ENCODE measurements around the gene AFAP1.

AFAP1 gene

GRCh38 chr4:7960790-7961655 lies 21.4 kb upstream of the AFAP1 start:
- no peak overlapping the region for H2AFZ ChIP-seq (ENCODE audit: insufficient read depth, low read length, poor library complexity)
- H2BK12ac ChIP-seq (ENCODE audit: low read length): no peak overlapping the region
- no peak overlapping the region for H3K27ac ChIP-seq (ENCODE audit: low read depth, low read length)
- no peak overlapping the region for H3K14ac ChIP-seq (ENCODE audit: low read length)
- no peak overlapping the region for H2AK5ac ChIP-seq (ENCODE audit: low read length)
- no peak overlapping the region for H3K9ac ChIP-seq (ENCODE audit: low read length)
- no peak overlapping the region for H4K8ac ChIP-seq (ENCODE audit: low read depth, low read length)
- H3K79me1 ChIP-seq (ENCODE audit: low read length): peaks cover 2% of the 10 kb centered on the region
- no peaks in the 10 kb centered on the region for H3K79me2 ChIP-seq (ENCODE audit: control insufficient read depth, insufficient read depth, low read length, poor library complexity)
- H4K12ac ChIP-seq (ENCODE audit: low read depth, low read length): no peak overlapping the region
- peaks cover 19 to 27% of the 10 kb centered on the region in 2 experiments for H3K4me1 ChIP-seq (ENCODE audit: control insufficient read depth in 1 of 2, insufficient read depth in 2 of 2, low read length in 2 of 2)
- no peak overlapping the region for H3K4me3 ChIP-seq (ENCODE audit: low read depth, low read length)
- DNase-seq: peak; percentile 77 to 85
- H2BK120ac ChIP-seq (ENCODE audit: insufficient read depth, low read length, poor library complexity): no peak overlapping the region
- peaks cover 3% of the 10 kb centered on the region for H3K9me3 ChIP-seq (ENCODE audit: insufficient read depth, low read depth, low read length)
- no peak overlapping the region for H3K4ac ChIP-seq (ENCODE audit: low read depth, low read length)
- no peak overlapping the region for H3K23ac ChIP-seq (ENCODE audit: low read length)
- no peak overlapping the region for H4K91ac ChIP-seq (ENCODE audit: low read depth, low read length)
- H3K27me3 ChIP-seq (ENCODE audit: insufficient read depth, low read length): no peaks in the 10 kb centered on the region
- no peak overlapping the region for H2BK5ac ChIP-seq (ENCODE audit: low read depth, low read length, poor library complexity)
- H3K18ac ChIP-seq (ENCODE audit: low read length): no peak overlapping the region
- no CpG with 5 or more reads among the region's 19 CpGs for WGBS (ENCODE audit: extremely low coverage, insufficient coverage, insufficient read length)
- no peaks in the 10 kb centered on the region for H3K36me3 ChIP-seq (ENCODE audit: control insufficient read depth in 1 of 2, insufficient read depth in 2 of 2, low read length in 2 of 2)
- no peak overlapping the region for H3K4me2 ChIP-seq (ENCODE audit: low read length)

- Histone ChIP-seq H2AK5ac (ENCODE audit: low read length) (peak overlapping the region; percentile 6), H4K8ac (ENCODE audit: low read depth, low read length) (no peak overlapping the region), H4K91ac (ENCODE audit: low read depth, low read length) (peak overlapping the region; percentile 15), H3K9ac (ENCODE audit: low read length) (no peak overlapping the region), H4K12ac (ENCODE audit: low read depth, low read length) (no peak overlapping the region), H2AFZ (ENCODE audit: insufficient read depth, low read length, poor library complexity) (no peak overlapping the region), H3K4me3 (ENCODE audit: low read depth, low read length) (no peak overlapping the region), H3K79me1 (ENCODE audit: low read length) (peaks cover 2% of the 10 kb centered on the region), H3K4me1 (ENCODE audit: control insufficient read depth in 1 of 2, insufficient read depth in 2 of 2, low read length in 2 of 2) (peaks cover 18 to 25% of the 10 kb centered on the region in 2 experiments), H2BK120ac (ENCODE audit: insufficient read depth, low read length, poor library complexity) (peak overlapping the region; percentile 30), H3K9me3 (ENCODE audit: insufficient read depth, low read depth, low read length) (peaks cover 3% of the 10 kb centered on the region), H3K27ac (ENCODE audit: low read depth, low read length) (no peak overlapping the region), H2BK5ac (ENCODE audit: low read depth, low read length, poor library complexity) (no peak overlapping the region), H3K36me3 (ENCODE audit: control insufficient read depth in 1 of 2, insufficient read depth in 2 of 2, low read length in 2 of 2) (no peaks in the 10 kb centered on the region), H3K23ac (ENCODE audit: low read length) (no peak overlapping the region), H3K4ac (ENCODE audit: low read depth, low read length) (no peak overlapping the region), H3K79me2 (ENCODE audit: control insufficient read depth, insufficient read depth, low read length, poor library complexity) (no peaks in the 10 kb centered on the region), H3K4me2 (ENCODE audit: low read length) (no peak overlapping the region), H2BK12ac (ENCODE audit: low read length) (no peak overlapping the region), H3K18ac (ENCODE audit: low read length) (peak overlapping the region; percentile 57), H3K14ac (ENCODE audit: low read length) (no peak overlapping the region), H3K27me3 (ENCODE audit: insufficient read depth, low read length) (no peaks in the 10 kb centered on the region)
- no peak for DNase-seq
- WGBS (ENCODE audit: extremely low coverage, insufficient coverage, insufficient read length): no CpG with 5 or more reads among the region's 11 CpGs
These were observed 20.5 kb upstream of the AFAP1 start for GRCh38 chr4:7960017-7960789.

GRCh38 chr4:7959078-7959477 lies 19.4 kb upstream of the AFAP1 start:
- no peak overlapping the region for H3K18ac ChIP-seq (ENCODE audit: low read length)
- H3K9ac ChIP-seq (ENCODE audit: low read length): no peak overlapping the region
- H3K9me3 ChIP-seq (ENCODE audit: insufficient read depth, low read depth, low read length): peaks cover 3% of the 10 kb centered on the region
- peaks cover 14 to 17% of the 10 kb centered on the region in 2 experiments for H3K4me1 ChIP-seq (ENCODE audit: control insufficient read depth in 1 of 2, insufficient read depth in 2 of 2, low read length in 2 of 2)
- WGBS (ENCODE audit: extremely low coverage, insufficient coverage, insufficient read length): no CpG with 5 or more reads among the region's 7 CpGs
- H3K4me3 ChIP-seq (ENCODE audit: low read depth, low read length): no peak overlapping the region
- no peak overlapping the region for H2AK5ac ChIP-seq (ENCODE audit: low read length)
- peak; percentile 61 to 72 for DNase-seq
- no peak overlapping the region for H2BK120ac ChIP-seq (ENCODE audit: insufficient read depth, low read length, poor library complexity)
- H3K36me3 ChIP-seq (ENCODE audit: control insufficient read depth in 1 of 2, insufficient read depth in 2 of 2, low read length in 2 of 2): no peaks in the 10 kb centered on the region
- H2BK5ac ChIP-seq (ENCODE audit: low read depth, low read length, poor library complexity): no peak overlapping the region
- H3K4me2 ChIP-seq (ENCODE audit: low read length): no peak overlapping the region
- no peak overlapping the region for H3K23ac ChIP-seq (ENCODE audit: low read length)
- no peak overlapping the region for H4K8ac ChIP-seq (ENCODE audit: low read depth, low read length)
- no peak overlapping the region for H3K14ac ChIP-seq (ENCODE audit: low read length)
- H3K4ac ChIP-seq (ENCODE audit: low read depth, low read length): no peak overlapping the region
- no peak overlapping the region for H4K91ac ChIP-seq (ENCODE audit: low read depth, low read length)
- H3K27me3 ChIP-seq (ENCODE audit: insufficient read depth, low read length): no peaks in the 10 kb centered on the region
- no peak overlapping the region for H2AFZ ChIP-seq (ENCODE audit: insufficient read depth, low read length, poor library complexity)
- peaks cover 2% of the 10 kb centered on the region for H3K79me1 ChIP-seq (ENCODE audit: low read length)
- H2BK12ac ChIP-seq (ENCODE audit: low read length): no peak overlapping the region
- H3K79me2 ChIP-seq (ENCODE audit: control insufficient read depth, insufficient read depth, low read length, poor library complexity): no peaks in the 10 kb centered on the region
- no peak overlapping the region for H4K12ac ChIP-seq (ENCODE audit: low read depth, low read length)
- H3K27ac ChIP-seq (ENCODE audit: low read depth, low read length): no peak overlapping the region

GRCh38 chr4:7956934-7957656 lies 17.4 kb upstream of the AFAP1 start:
- Histone ChIP-seq H2BK12ac (ENCODE audit: low read length) (no peak overlapping the region), H2BK120ac (ENCODE audit: insufficient read depth, low read length, poor library complexity) (no peak overlapping the region), H3K9me3 (ENCODE audit: insufficient read depth, low read depth, low read length) (peaks cover 2% of the 10 kb centered on the region), H4K8ac (ENCODE audit: low read depth, low read length) (no peak overlapping the region), H3K18ac (ENCODE audit: low read length) (no peak overlapping the region), H3K9ac (ENCODE audit: low read length) (no peak overlapping the region), H3K79me2 (ENCODE audit: control insufficient read depth, insufficient read depth, low read length, poor library complexity) (no peaks in the 10 kb centered on the region), H2AK5ac (ENCODE audit: low read length) (no peak overlapping the region), H2BK5ac (ENCODE audit: low read depth, low read length, poor library complexity) (no peak overlapping the region), H3K4ac (ENCODE audit: low read depth, low read length) (no peak overlapping the region), H3K4me3 (ENCODE audit: low read depth, low read length) (no peak overlapping the region), H4K91ac (ENCODE audit: low read depth, low read length) (no peak overlapping the region), H2AFZ (ENCODE audit: insufficient read depth, low read length, poor library complexity) (no peak overlapping the region), H3K27ac (ENCODE audit: low read depth, low read length) (no peak overlapping the region), H3K36me3 (ENCODE audit: control insufficient read depth in 1 of 2, insufficient read depth in 2 of 2, low read length in 2 of 2) (no peaks in the 10 kb centered on the region), H3K27me3 (ENCODE audit: insufficient read depth, low read length) (no peaks in the 10 kb centered on the region), H3K4me1 (ENCODE audit: control insufficient read depth in 1 of 2, insufficient read depth in 2 of 2, low read length in 2 of 2) (peaks cover 14 to 17% of the 10 kb centered on the region in 2 experiments), H3K14ac (ENCODE audit: low read length) (no peak overlapping the region), H3K79me1 (ENCODE audit: low read length) (peaks cover 2% of the 10 kb centered on the region), H3K4me2 (ENCODE audit: low read length) (no peak overlapping the region), H4K12ac (ENCODE audit: low read depth, low read length) (no peak overlapping the region), H3K23ac (ENCODE audit: low read length) (no peak overlapping the region)
- no CpG with 5 or more reads among the region's 11 CpGs for WGBS (ENCODE audit: extremely low coverage, insufficient coverage, insufficient read length)
- DNase-seq: peak; percentile 73 to 94
